ENCODE results near the gene MATN1. TPM values are rescaled to one million over a fixed set of nuclear protein-coding genes. Genes with fewer than 3 reads are reported as not detected.

The MATN1 gene
- total RNA-seq, 1 experiment from 2014 or later = 0.24 TPM

DNA sequence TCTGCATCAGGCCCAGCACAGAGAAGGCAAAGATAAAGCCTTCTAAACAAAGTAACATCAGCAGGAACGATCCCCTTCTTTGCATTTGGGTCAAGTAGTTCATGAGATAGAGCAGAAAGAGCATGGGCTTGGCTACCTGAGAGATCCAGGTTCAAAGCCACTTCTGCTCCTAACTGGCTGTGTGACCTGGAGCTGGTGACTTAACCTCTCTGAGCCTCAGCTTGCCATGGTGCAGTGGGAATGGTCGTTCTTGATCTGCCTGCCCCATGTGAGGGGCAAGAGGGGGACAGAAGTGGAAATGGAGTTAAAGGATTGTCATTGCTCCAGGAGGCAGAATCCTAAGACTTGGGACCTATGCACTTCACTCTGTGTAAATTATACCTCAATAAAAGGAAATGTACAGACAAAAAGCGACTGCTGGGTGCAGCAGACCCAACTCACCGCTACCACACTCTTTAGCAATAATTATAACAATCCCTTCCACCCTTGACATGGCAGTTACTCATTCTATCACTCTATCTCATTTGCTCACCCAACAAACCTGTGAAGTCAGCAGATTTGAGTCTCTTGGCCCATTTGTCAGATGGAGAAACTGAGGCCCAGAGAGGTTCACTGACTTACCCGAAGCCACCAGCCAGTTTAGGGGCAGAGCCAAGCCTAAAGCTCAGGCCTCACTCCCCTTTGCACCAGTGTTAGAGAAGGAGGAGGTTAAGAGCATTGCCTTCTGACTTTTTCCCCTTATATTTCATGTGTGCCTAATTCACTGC lies 1.5 kb upstream of the MATN1 start:
- H3K36me3 Mint-ChIP-seq = no peaks in the 10 kb centered on the region
- H3K4me1 Mint-ChIP-seq = peaks cover 20% of the 10 kb centered on the region
- no peak overlapping the region for H3K4me3 Mint-ChIP-seq
- TF ChIP-seq, protein P1, sequence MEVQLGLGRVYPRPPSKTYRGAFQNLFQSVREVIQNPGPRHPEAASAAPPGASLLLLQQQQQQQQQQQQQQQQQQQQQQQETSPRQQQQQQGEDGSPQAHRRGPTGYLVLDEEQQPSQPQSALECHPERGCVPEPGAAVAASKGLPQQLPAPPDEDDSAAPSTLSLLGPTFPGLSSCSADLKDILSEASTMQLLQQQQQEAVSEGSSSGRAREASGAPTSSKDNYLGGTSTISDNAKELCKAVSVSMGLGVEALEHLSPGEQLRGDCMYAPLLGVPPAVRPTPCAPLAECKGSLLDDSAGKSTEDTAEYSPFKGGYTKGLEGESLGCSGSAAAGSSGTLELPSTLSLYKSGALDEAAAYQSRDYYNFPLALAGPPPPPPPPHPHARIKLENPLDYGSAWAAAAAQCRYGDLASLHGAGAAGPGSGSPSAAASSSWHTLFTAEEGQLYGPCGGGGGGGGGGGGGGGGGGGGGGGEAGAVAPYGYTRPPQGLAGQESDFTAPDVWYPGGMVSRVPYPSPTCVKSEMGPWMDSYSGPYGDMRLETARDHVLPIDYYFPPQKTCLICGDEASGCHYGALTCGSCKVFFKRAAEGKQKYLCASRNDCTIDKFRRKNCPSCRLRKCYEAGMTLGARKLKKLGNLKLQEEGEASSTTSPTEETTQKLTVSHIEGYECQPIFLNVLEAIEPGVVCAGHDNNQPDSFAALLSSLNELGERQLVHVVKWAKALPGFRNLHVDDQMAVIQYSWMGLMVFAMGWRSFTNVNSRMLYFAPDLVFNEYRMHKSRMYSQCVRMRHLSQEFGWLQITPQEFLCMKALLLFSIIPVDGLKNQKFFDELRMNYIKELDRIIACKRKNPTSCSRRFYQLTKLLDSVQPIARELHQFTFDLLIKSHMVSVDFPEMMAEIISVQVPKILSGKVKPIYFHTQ (CRISPR knock-in tag; IDR thresholded peaks at IDR 0.05) = no peak
- TF ChIP-seq GABPB1 (CRISPR knock-in tag; IDR thresholded peaks at IDR 0.05) = no peak
- TF ChIP-seq, protein P2, sequence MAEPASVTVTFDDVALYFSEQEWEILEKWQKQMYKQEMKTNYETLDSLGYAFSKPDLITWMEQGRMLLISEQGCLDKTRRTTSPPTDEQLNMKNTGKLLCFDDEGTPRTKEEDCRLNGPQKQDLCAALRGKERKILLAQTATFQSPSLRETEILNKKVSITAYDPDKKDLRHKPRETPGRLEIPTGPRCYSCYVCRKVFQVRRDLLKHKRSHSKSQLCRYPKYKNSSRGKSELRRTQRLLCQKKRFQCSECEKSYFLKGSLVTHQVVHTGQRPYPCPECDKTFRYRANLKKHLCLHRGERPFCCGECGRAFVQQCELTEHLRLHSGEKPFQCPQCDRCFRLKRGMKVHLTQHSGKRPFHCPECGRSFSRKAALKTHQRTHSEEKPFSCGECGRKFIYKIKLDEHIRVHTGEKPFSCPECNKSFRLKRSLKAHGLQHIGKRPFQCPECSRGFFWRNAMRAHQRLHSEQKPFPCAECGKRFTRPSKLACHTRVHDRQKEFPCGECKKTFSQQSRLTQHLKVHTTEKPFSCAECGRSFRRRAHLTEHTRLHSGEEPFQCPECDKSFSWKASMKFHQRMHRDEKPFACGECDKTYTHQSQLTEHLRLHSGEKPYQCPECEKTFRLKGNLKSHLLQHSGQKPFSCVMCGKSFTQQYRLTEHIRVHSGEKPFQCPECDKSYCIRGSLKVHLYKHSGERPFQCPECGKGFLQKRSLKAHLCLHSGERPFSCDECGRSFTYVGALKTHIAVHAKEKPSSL (CRISPR knock-in tag; conservative IDR thresholded peaks at IDR 0.05) = no peak
- TF ChIP-seq, protein P3, sequence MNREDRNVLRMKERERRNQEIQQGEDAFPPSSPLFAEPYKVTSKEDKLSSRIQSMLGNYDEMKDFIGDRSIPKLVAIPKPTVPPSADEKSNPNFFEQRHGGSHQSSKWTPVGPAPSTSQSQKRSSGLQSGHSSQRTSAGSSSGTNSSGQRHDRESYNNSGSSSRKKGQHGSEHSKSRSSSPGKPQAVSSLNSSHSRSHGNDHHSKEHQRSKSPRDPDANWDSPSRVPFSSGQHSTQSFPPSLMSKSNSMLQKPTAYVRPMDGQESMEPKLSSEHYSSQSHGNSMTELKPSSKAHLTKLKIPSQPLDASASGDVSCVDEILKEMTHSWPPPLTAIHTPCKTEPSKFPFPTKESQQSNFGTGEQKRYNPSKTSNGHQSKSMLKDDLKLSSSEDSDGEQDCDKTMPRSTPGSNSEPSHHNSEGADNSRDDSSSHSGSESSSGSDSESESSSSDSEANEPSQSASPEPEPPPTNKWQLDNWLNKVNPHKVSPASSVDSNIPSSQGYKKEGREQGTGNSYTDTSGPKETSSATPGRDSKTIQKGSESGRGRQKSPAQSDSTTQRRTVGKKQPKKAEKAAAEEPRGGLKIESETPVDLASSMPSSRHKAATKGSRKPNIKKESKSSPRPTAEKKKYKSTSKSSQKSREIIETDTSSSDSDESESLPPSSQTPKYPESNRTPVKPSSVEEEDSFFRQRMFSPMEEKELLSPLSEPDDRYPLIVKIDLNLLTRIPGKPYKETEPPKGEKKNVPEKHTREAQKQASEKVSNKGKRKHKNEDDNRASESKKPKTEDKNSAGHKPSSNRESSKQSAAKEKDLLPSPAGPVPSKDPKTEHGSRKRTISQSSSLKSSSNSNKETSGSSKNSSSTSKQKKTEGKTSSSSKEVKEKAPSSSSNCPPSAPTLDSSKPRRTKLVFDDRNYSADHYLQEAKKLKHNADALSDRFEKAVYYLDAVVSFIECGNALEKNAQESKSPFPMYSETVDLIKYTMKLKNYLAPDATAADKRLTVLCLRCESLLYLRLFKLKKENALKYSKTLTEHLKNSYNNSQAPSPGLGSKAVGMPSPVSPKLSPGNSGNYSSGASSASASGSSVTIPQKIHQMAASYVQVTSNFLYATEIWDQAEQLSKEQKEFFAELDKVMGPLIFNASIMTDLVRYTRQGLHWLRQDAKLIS (CRISPR knock-in tag; IDR thresholded peaks at IDR 0.05; ENCODE audit: borderline replicate concordance) = no peak
- TF ChIP-seq, protein P4, sequence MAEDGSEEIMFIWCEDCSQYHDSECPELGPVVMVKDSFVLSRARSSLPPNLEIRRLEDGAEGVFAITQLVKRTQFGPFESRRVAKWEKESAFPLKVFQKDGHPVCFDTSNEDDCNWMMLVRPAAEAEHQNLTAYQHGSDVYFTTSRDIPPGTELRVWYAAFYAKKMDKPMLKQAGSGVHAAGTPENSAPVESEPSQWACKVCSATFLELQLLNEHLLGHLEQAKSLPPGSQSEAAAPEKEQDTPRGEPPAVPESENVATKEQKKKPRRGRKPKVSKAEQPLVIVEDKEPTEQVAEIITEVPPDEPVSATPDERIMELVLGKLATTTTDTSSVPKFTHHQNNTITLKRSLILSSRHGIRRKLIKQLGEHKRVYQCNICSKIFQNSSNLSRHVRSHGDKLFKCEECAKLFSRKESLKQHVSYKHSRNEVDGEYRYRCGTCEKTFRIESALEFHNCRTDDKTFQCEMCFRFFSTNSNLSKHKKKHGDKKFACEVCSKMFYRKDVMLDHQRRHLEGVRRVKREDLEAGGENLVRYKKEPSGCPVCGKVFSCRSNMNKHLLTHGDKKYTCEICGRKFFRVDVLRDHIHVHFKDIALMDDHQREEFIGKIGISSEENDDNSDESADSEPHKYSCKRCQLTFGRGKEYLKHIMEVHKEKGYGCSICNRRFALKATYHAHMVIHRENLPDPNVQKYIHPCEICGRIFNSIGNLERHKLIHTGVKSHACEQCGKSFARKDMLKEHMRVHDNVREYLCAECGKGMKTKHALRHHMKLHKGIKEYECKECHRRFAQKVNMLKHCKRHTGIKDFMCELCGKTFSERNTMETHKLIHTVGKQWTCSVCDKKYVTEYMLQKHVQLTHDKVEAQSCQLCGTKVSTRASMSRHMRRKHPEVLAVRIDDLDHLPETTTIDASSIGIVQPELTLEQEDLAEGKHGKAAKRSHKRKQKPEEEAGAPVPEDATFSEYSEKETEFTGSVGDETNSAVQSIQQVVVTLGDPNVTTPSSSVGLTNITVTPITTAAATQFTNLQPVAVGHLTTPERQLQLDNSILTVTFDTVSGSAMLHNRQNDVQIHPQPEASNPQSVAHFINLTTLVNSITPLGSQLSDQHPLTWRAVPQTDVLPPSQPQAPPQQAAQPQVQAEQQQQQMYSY (CRISPR knock-in tag; IDR thresholded peaks at IDR 0.05) = no peak
- TF ChIP-seq ZNF671 (CRISPR knock-in tag; IDR thresholded peaks at IDR 0.05) = no peak
- TF ChIP-seq RORB (CRISPR knock-in tag; IDR thresholded peaks at IDR 0.05) = no peak
- no peak for TF ChIP-seq ZNF138 (CRISPR knock-in tag; conservative IDR thresholded peaks at IDR 0.05)
- TF ChIP-seq SP1 (CRISPR knock-in tag; conservative IDR thresholded peaks at IDR 0.05) = no peak
- TF ChIP-seq, protein P5, sequence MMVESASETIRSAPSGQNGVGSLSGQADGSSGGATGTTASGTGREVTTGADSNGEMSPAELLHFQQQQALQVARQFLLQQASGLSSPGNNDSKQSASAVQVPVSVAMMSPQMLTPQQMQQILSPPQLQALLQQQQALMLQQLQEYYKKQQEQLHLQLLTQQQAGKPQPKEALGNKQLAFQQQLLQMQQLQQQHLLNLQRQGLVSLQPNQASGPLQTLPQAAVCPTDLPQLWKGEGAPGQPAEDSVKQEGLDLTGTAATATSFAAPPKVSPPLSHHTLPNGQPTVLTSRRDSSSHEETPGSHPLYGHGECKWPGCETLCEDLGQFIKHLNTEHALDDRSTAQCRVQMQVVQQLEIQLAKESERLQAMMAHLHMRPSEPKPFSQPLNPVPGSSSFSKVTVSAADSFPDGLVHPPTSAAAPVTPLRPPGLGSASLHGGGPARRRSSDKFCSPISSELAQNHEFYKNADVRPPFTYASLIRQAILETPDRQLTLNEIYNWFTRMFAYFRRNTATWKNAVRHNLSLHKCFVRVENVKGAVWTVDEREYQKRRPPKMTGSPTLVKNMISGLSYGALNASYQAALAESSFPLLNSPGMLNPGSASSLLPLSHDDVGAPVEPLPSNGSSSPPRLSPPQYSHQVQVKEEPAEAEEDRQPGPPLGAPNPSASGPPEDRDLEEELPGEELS (CRISPR knock-in tag; IDR thresholded peaks at IDR 0.05) = no peak
- TF ChIP-seq JAZF1 (CRISPR knock-in tag; IDR thresholded peaks at IDR 0.05) = no peak
- no peak for TF ChIP-seq SMAD3 (CRISPR knock-in tag; IDR thresholded peaks at IDR 0.05; ENCODE audit: borderline replicate concordance)
- TF ChIP-seq, protein P6, sequence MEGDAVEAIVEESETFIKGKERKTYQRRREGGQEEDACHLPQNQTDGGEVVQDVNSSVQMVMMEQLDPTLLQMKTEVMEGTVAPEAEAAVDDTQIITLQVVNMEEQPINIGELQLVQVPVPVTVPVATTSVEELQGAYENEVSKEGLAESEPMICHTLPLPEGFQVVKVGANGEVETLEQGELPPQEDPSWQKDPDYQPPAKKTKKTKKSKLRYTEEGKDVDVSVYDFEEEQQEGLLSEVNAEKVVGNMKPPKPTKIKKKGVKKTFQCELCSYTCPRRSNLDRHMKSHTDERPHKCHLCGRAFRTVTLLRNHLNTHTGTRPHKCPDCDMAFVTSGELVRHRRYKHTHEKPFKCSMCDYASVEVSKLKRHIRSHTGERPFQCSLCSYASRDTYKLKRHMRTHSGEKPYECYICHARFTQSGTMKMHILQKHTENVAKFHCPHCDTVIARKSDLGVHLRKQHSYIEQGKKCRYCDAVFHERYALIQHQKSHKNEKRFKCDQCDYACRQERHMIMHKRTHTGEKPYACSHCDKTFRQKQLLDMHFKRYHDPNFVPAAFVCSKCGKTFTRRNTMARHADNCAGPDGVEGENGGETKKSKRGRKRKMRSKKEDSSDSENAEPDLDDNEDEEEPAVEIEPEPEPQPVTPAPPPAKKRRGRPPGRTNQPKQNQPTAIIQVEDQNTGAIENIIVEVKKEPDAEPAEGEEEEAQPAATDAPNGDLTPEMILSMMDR (IDR thresholded peaks at IDR 0.05) = no peak
- CTCF ChIA-PET = interaction anchor here (0.6 to 6.7 kb wide), 13 partner anchors 8 to 368 kb away, joined by 3 to 89 read pairs (median 4); no protein-coding TSS in a partner anchor
- no peak overlapping the region for H3K27ac Mint-ChIP-seq
- ATAC-seq (no peak), DNase-seq (ENCODE audit: low spot score) (no peak)
- POLR2A ChIA-PET = no interaction called here
- H3K27me3 Mint-ChIP-seq (ENCODE audit: low read depth) = no peaks in the 10 kb centered on the region
- H3K9me3 Mint-ChIP-seq = no peaks in the 10 kb centered on the region

All from WTC11 (cell line).